GM12892 (cell line): ENCODE measurements around the gene GMPR2.

Experiments used
- POLR2A ChIP-seq: IDR thresholded peaks from 2 replicates; pipeline ENCODE4 v1.6.1; 2011; ENCODE audit warnings: low read depth, low read length, control low read depth
- POLR2AphosphoS5 ChIP-seq: IDR thresholded peaks from 2 replicates; pipeline ENCODE4 v1.6.1; 2011; ENCODE audit warnings: low read depth, low read length, control low read depth

- no peak for TF ChIP-seq POLR2A
- no peak for TF ChIP-seq POLR2AphosphoS5
These were observed 22.1 kb downstream of the GMPR2 start for GRCh38 chr14:24254630-24255392.
